Body of pancreas (tissue), 4 donors: ENCODE measurements around the gene NFYB. TPM values are rescaled to one million over a fixed set of nuclear protein-coding genes. Genes with fewer than 3 reads are reported as not detected.

Experiments used
- ATAC-seq: fragments of 150-250 bp; one replicate; pipeline ENCODE4 v1.9.1; 2016
- DNase-seq, 4 donors: peaks; one replicate each; pipeline ENCODE4 v3.0.0-alpha.2; 2019
- H3K27ac ChIP-seq, 4 donors: fragments of 200-600 bp; sonication (generic); 1 replicate in 3 of 4; 2 replicates in 1 of 4; pipeline versions ENCODE4 v1.5.1 to v1.6.1; 2016 to 2019; ENCODE audit warnings: mild to moderate bottlenecking in 1 of 4, mixed read lengths in 1 of 4, moderate library complexity in 1 of 4
- H3K27me3 ChIP-seq, 2 donors: fragments of 200-600 bp; sonication (generic); one replicate each; pipeline ENCODE4 v1.6.0; 2016; ENCODE audit warnings: mild to moderate bottlenecking in 1 of 2
- H3K36me3 ChIP-seq, 2 donors: fragments of 200-600 bp; sonication (generic); replicated peaks in 1 of 2; 2 replicates each; pipeline ENCODE4 v1.5.1; 2016; ENCODE audit warnings: low read depth in 2 of 2; ENCODE audit not compliant: insufficient read depth in 1 of 2
- H3K4me1 ChIP-seq: fragments of 200-600 bp; sonication (generic); one replicate; pipeline ENCODE4 v1.6.0; 2016
- H3K4me3 ChIP-seq, 2 donors: fragments of 200-600 bp; sonication (generic); 1 replicate in 1 of 2; 2 replicates in 1 of 2; pipeline ENCODE4 v1.5.1; 2016 to 2019
- H3K9me3 ChIP-seq, 3 donors: fragments of 200-600 bp; sonication (generic); 1 replicate in 2 of 3; 2 replicates in 1 of 3; pipeline ENCODE4 v1.5.1; 2016
- POLR2A ChIP-seq, 3 donors: fragments of 450-650 bp; IDR thresholded peaks; one replicate each; pipeline ENCODE4 v1.6.1; 2016; ENCODE audit warnings: antibody characterized with exemption in 3 of 3, mild to moderate bottlenecking in 2 of 3
- WGBS, 2 donors: methylation state at CpG; one replicate each; pipeline ENCODE4 v1.1.5; 2017; 5-methylcytosine and 5-hydroxymethylcytosine counted together
- intact Hi-C: fragments of 100-400 bp; cut with DNase I; formaldehyde crosslinking; loops from one replicate; pipeline ENCODE4 v1.15.1; 2023
- total RNA-seq, 2 donors: library from RNA; depleted of rRNA; stranded (reverse); fragments of >200 nt; gene quantifications; one replicate each; pipeline ENCODE4 v1.1.0, GENCODE V29; 2016
- TF ChIP-seq, protein P1 (sequence below), 7 experiments: fragments of 450-650 bp in 4 of 7; fragments of 200-600 bp in 3 of 7; sonication (generic) in 3 of 7; IDR thresholded peaks; one replicate each; pipeline ENCODE4 v1.5.1; 2016 to 2019; ENCODE audit warnings: antibody characterized with exemption in 7 of 7

Gene NFYB
- total RNA-seq, 2 donors from 2014 or later: 15.2 to 15.6 TPM

DNA sequence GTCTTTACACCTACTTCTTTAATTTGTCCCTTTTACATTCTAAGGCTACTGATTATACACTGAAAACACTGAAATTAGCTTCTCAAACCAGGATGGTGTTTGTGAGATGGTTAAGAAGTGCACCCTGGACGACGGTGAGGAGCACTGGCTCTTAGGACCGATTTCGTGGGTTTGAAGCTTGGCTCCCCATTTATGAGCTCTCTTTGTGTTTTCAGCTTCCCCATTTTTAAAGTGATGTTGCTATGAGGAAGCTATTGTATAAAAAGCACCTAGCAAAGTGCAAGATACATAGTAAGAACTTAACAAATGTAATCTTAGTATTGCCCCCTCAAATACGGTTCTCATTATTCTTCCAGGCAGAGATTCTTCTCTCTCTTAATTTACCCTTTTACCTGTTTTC, 4.7 kb downstream of the NFYB start:
- TF ChIP-seq, protein P1, sequence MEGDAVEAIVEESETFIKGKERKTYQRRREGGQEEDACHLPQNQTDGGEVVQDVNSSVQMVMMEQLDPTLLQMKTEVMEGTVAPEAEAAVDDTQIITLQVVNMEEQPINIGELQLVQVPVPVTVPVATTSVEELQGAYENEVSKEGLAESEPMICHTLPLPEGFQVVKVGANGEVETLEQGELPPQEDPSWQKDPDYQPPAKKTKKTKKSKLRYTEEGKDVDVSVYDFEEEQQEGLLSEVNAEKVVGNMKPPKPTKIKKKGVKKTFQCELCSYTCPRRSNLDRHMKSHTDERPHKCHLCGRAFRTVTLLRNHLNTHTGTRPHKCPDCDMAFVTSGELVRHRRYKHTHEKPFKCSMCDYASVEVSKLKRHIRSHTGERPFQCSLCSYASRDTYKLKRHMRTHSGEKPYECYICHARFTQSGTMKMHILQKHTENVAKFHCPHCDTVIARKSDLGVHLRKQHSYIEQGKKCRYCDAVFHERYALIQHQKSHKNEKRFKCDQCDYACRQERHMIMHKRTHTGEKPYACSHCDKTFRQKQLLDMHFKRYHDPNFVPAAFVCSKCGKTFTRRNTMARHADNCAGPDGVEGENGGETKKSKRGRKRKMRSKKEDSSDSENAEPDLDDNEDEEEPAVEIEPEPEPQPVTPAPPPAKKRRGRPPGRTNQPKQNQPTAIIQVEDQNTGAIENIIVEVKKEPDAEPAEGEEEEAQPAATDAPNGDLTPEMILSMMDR (IDR thresholded peaks at IDR 0.05): no peak
- TF ChIP-seq POLR2A (IDR thresholded peaks at IDR 0.05): no peak
- ATAC-seq (no peak), DNase-seq (no peak)
- Histone ChIP-seq H3K4me3 (no peak overlapping the region), H3K36me3 (peaks cover 0 to 4% of the 10 kb centered on the region in 2 donors), H3K27ac (no peak overlapping the region), H3K27me3 (no peaks in the 10 kb centered on the region), H3K4me1 (peaks cover 46% of the 10 kb centered on the region), H3K9me3 (no peaks in the 10 kb centered on the region)
- 85 to 92% methylated on average over 5 of the region's 5 CpGs for WGBS, 2 donors
- intact Hi-C loops: no loop called here

DNA sequence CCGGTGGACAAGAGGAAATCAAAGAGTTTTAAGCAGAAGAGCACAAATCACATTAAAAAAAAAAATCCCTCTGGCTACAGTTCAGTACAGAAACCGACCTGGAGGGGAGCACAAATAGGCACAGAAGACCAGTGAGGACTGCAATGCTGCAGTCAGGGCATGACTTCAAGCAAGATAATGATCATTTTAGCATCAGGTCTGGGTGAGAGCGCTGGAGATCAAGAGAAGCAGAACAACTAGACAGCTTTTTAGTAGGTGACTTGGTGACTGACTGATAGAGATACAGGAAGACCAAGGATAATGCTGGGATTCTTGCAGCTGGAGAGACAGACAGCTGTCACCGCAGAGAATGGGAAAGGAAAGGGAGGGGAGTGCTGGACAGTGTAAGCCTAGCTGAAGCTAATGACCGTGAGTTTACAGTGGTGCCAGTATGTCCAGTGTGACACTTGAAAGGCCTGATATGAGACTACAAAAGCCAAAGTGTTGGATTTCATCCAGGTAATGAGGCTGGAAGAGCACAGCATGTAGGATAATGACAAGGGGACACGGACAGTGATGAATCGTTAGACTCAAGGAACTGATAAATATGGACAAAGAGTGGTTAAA, 5.6 kb downstream of the NFYB start:
- H3K27me3 ChIP-seq: no peaks in the 10 kb centered on the region
- no peaks in the 10 kb centered on the region for H3K9me3 ChIP-seq
- peaks cover 0 to 6% of the 10 kb centered on the region in 2 donors for H3K36me3 ChIP-seq
- TF ChIP-seq, protein P1 (IDR thresholded peaks at IDR 0.05): no peak
- no peak for TF ChIP-seq POLR2A (IDR thresholded peaks at IDR 0.05)
- H3K27ac ChIP-seq: no peak overlapping the region
- peaks cover 46% of the 10 kb centered on the region for H3K4me1 ChIP-seq
- 72 to 73% methylated on average over 7 of the region's 7 CpGs for WGBS, 2 donors
- DNase-seq (no peak), ATAC-seq (no peak)
- intact Hi-C loops: no loop called here
- no peak overlapping the region for H3K4me3 ChIP-seq

DNA sequence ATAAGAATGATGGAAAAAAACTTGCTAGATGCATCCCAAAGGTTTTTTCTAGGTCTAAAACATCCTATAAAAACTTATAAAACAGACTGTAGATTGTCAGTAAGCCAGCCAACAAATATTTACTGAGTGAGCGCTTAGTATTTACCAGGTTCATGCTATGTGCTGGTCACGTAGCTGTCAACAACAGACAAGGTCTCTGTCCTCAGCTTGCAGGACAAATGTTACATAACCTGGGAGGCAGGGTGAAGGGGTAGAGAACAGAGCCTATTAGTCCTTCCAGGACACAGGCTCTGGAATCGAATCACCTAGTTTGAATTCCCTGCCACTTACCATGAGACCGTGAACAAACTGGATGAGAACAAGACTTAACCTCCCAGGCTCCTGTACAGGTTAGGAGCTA, 6.4 kb downstream of the NFYB start:
- no peak for TF ChIP-seq POLR2A (IDR thresholded peaks at IDR 0.05)
- TF ChIP-seq, protein P1 (IDR thresholded peaks at IDR 0.05): no peak
- DNase-seq: no peak
- Histone ChIP-seq H3K9me3 (no peaks in the 10 kb centered on the region), H3K36me3 (peaks cover 0 to 6% of the 10 kb centered on the region in 2 donors), H3K4me1 (peaks cover 41% of the 10 kb centered on the region), H3K4me3 (no peak overlapping the region), H3K27me3 (no peaks in the 10 kb centered on the region), H3K27ac (no peak overlapping the region)
- 56 to 58% methylated on average over 4 of the region's 4 CpGs for WGBS, 2 donors
- intact Hi-C loops: no loop called here
- ATAC-seq: no peak

DNA sequence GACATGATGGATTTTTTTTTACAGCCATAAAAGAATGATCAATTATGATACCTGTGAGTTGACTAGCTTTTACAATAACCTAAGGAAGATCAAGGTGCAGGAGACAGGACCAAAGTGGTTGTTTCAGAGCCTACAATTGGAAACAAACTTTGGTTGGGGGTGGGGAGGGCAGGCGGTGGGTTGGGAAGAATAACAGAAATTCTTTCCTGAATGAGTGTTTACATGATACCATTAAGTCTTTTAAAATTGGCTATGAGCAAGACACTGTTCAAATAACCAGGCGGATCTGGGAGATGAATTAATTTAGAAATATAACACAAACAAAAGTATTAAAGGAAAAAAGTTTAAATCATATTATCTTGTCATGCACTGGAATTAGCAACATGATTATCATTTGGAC, 7.2 kb downstream of the NFYB start:
- Histone ChIP-seq H3K4me3 (no peak overlapping the region), H3K36me3 (peaks cover 0 to 6% of the 10 kb centered on the region in 2 donors), H3K27ac (no peak overlapping the region), H3K27me3 (no peaks in the 10 kb centered on the region), H3K4me1 (peaks cover 34% of the 10 kb centered on the region), H3K9me3 (no peaks in the 10 kb centered on the region)
- intact Hi-C loops: no loop called here
- no peak for TF ChIP-seq POLR2A (IDR thresholded peaks at IDR 0.05)
- TF ChIP-seq, protein P1 (IDR thresholded peaks at IDR 0.05): no peak
- ATAC-seq (no peak), DNase-seq (no peak)
- WGBS, 2 donors: 57 to 69% methylated on average over 2 of the region's 2 CpGs

DNA sequence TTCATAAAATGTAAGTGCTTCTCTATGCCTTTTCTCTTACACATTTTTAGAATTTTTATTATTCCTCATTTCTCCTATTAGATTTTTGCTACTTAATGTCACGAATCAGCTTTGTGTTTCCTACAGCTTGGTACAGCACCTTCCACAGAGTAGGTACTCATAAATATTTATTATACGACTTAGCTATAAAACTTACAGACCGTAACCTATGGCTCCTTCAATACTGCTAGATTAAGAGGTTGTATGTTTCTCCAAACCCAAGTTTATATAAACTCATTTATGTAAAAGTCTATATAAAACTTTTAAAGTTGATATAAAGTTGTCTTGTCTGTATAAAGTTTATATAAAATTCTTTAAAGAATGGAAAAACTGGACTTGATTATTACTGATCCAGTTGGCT, 11.5 kb downstream of the NFYB start:
- no peak overlapping the region for H3K4me3 ChIP-seq
- no peak for ATAC-seq
- no peak overlapping the region for H3K27ac ChIP-seq
- H3K36me3 ChIP-seq: peaks cover 0 to 9% of the 10 kb centered on the region in 2 donors
- H3K9me3 ChIP-seq: no peaks in the 10 kb centered on the region
- H3K4me1 ChIP-seq: peaks cover 9% of the 10 kb centered on the region
- intact Hi-C loops: no loop called here
- no peaks in the 10 kb centered on the region for H3K27me3 ChIP-seq
- WGBS, 2 donors: 93 to 95% methylated on average over 3 of the region's 3 CpGs
- TF ChIP-seq POLR2A (IDR thresholded peaks at IDR 0.05): no peak
- TF ChIP-seq, protein P1 (IDR thresholded peaks at IDR 0.05): no peak
- DNase-seq: no peak
